Left ventricle myocardium inferior (tissue), 1 donor: ENCODE data around the gene RAPGEF4. TPM values are rescaled to one million over a fixed set of nuclear protein-coding genes. Genes with fewer than 3 reads are reported as not detected.

ENCODE experiments used
- DNase-seq: peaks from one replicate; pipeline ENCODE4 v3.0.0-alpha.2; 2020
- H3K27ac ChIP-seq: fragments of 200-600 bp; replicated peaks from 2 replicates; pipeline ENCODE4 v1.8.0; 2021
- H3K27me3 ChIP-seq: fragments of 200-600 bp; 2 replicates; pipeline ENCODE4 v1.8.0; 2021; ENCODE audit warnings: low read depth
- H3K36me3 ChIP-seq: fragments of 200-600 bp; 2 replicates; pipeline ENCODE4 v1.8.0; 2021
- H3K4me1 ChIP-seq: fragments of 200-600 bp; 2 replicates; pipeline ENCODE4 v1.8.0; 2021
- H3K4me3 ChIP-seq: fragments of 200-600 bp; 2 replicates; pipeline ENCODE4 v1.8.0; 2021; ENCODE audit warnings: mild to moderate bottlenecking, moderate library complexity
- H3K9me3 ChIP-seq: fragments of 200-600 bp; replicated peaks from 2 replicates; pipeline ENCODE4 v1.8.0; 2021
- CTCF ChIP-seq: fragments of 200-600 bp; IDR thresholded peaks from 2 replicates; pipeline ENCODE4 v1.8.0; 2021; ENCODE audit warnings: antibody characterized with exemption, mild to moderate bottlenecking, borderline replicate concordance
- intact Hi-C: fragments of 100-400 bp; cut with micrococcal nuclease; formaldehyde crosslinking; loops from one replicate; pipeline ENCODE4 v1.11.0; 2022
- total RNA-seq: library from RNA; stranded (reverse); fragmentation: NEBNext Ultra II Directional; extraction: Animal tissue kit (Norgen Biotek cat#: 25700); gene quantifications from one replicate; pipeline ENCODE4 v1.2.1, GENCODE V29; 2021
- donor health status: DM: no; HTN: yes; CAD: no; lungs with severe emphysema.

Gene RAPGEF4
- total RNA-seq, 1 donor from 2014 or later, result 3.7 TPM

GRCh38 chr2:172930871-172931255 lies 195.2 kb downstream of the RAPGEF4 start:
- intact Hi-C loops, result loop anchor here (2.0 kb wide), 1 partner anchor 66 kb away; no protein-coding TSS in a partner anchor
- Histone ChIP-seq H3K27ac (peak overlapping the region; percentile 85), H3K4me3 (no peak overlapping the region), H3K4me1 (peaks cover 52% of the 10 kb centered on the region), H3K27me3 (no peaks in the 10 kb centered on the region), H3K36me3 (no peaks in the 10 kb centered on the region), H3K9me3 (no peaks in the 10 kb centered on the region)
- DNase-seq, result no peak
- no peak for TF ChIP-seq CTCF

- Histone ChIP-seq H3K27ac (peak overlapping the region; percentile 85), H3K4me3 (peak overlapping the region; percentile 46), H3K4me1 (peaks cover 52% of the 10 kb centered on the region), H3K27me3 (no peaks in the 10 kb centered on the region), H3K9me3 (no peaks in the 10 kb centered on the region), H3K36me3 (no peaks in the 10 kb centered on the region)
- TF ChIP-seq CTCF, result no peak
- intact Hi-C loops, result loop anchor here (2.0 kb wide), 1 partner anchor 67 kb away; no protein-coding TSS in a partner anchor
- DNase-seq, result no peak
These were observed 195.7 kb downstream of the RAPGEF4 start for GRCh38 chr2:172931256-172931894.

GRCh38 chr2:172931918-172932520 lies 196.4 kb downstream of the RAPGEF4 start:
- intact Hi-C loops, result loop anchor here (2.0 kb wide), 2 partner anchors 67 to 127 kb away; no protein-coding TSS in a partner anchor
- peak overlapping the region; percentile 46 for H3K4me3 ChIP-seq
- no peaks in the 10 kb centered on the region for H3K36me3 ChIP-seq
- H3K4me1 ChIP-seq, result peaks cover 47% of the 10 kb centered on the region
- H3K9me3 ChIP-seq, result no peaks in the 10 kb centered on the region
- H3K27me3 ChIP-seq, result no peaks in the 10 kb centered on the region
- peak; percentile 50 for DNase-seq
- H3K27ac ChIP-seq, result peak overlapping the region; percentile 85
- TF ChIP-seq CTCF, result peak; percentile 79

DNA sequence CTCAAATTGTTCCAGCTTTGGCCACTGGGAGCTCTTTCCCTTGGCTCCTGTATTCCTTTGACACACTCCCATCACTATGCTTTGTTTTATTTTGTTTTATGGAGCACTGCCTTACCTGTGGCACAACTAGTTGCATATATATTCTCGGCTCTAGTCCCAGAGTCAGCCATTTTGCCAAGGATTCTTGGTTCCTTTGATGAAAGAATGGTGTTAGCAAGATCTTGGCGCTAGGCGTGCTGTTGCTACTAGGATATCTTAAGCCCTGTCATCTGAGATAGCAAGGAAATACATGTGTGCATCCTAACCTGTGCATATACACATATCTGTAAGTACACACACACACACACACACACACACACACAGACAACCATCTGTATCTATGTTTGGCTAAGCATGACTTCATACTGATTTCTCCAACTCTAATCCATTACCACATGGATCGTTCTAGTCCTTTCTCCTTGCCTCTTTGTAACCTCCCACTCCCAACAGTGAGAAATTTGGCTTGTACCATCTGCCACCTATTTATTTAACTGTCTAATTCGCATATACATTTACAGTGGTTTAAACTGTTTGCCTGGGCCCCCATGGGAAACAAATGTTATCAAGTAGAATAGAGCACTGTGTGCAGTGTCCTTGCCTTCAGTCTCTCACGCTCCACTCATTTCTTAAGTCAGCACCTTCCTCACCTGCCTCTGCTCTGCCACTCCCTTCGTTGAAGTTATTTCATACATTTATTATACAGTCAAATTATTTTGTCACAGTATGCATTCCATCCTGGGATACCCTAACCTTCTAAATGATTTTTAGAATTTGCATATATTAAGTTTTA lies 202.5 kb downstream of the RAPGEF4 start:
- H3K9me3 ChIP-seq, result peaks cover 17% of the 10 kb centered on the region
- H3K27me3 ChIP-seq, result no peaks in the 10 kb centered on the region
- no peak for DNase-seq
- no peaks in the 10 kb centered on the region for H3K36me3 ChIP-seq
- H3K4me3 ChIP-seq, result no peak overlapping the region
- intact Hi-C loops, result no loop called here
- no peak for TF ChIP-seq CTCF
- H3K4me1 ChIP-seq, result peaks cover 4% of the 10 kb centered on the region
- H3K27ac ChIP-seq, result no peak overlapping the region

GRCh38 chr2:172938713-172939375 lies 203.2 kb downstream of the RAPGEF4 start:
- intact Hi-C loops, result no loop called here

More at GRCh38 chr2:172938713-172939375, 203.2 kb downstream of the RAPGEF4 start:
- Histone ChIP-seq H3K4me1 (peaks cover 4% of the 10 kb centered on the region), H3K9me3 (peaks cover 17% of the 10 kb centered on the region), H3K36me3 (no peaks in the 10 kb centered on the region), H3K4me3 (no peak overlapping the region), H3K27ac (no peak overlapping the region), H3K27me3 (no peaks in the 10 kb centered on the region)
- no peak for DNase-seq
- TF ChIP-seq CTCF, result no peak
